HG03045 (cell line): Measurements from ENCODE around the gene ZNF660.

Experiments
- ATAC-seq: cut with Tn5 transposase; IDR thresholded peaks from one replicate; pipeline ENCODE4 v1.9.1; 2021; ENCODE audit warnings: mild to moderate bottlenecking, moderate library complexity; ENCODE audit not compliant: unreplicated experiment

Gene ZNF660

GRCh38 chr3:44628716-44629115 is 44.0 kb downstream of the ZNF660 start:
- ATAC-seq, result no peak

- no peak for ATAC-seq
These were observed 47.4 kb downstream of the ZNF660 start for GRCh38 chr3:44632193-44632592.

- no peak for ATAC-seq
These were observed 57.6 kb downstream of the ZNF660 start for GRCh38 chr3:44642337-44642736.

- no peak for ATAC-seq
These were observed 58.3 kb downstream of the ZNF660 start for GRCh38 chr3:44643024-44643423.

- no peak for ATAC-seq
These were observed 63.0 kb downstream of the ZNF660 start for GRCh38 chr3:44647771-44648170.

- peak; percentile 97 for ATAC-seq
These were observed 63.9 kb downstream of the ZNF660 start, which contains the start of gene ZNF35 for GRCh38 chr3:44648564-44649229. ZNF35 (plus strand) TSS chr3:44648732; CDS start chr3:44651068, 2,336 bp downstream.
